ENCODE measurements around the gene ADH1B. TPM values are rescaled to one million over a fixed set of nuclear protein-coding genes. Genes with fewer than 3 reads are reported as not detected.
A peak's percentile ranks its signal among the peaks of the same experiment; 100 is the strongest.
"Not testable (repeated sequence)": the region's sequence is repeated elsewhere in the genome, so short reads cannot be mapped to it uniquely, and the experiment has no call there.

Gene ADH1B
- total and polyA plus RNA-seq, 11 donors = 9.3 to 304 (median 39.2) TPM

DNA sequence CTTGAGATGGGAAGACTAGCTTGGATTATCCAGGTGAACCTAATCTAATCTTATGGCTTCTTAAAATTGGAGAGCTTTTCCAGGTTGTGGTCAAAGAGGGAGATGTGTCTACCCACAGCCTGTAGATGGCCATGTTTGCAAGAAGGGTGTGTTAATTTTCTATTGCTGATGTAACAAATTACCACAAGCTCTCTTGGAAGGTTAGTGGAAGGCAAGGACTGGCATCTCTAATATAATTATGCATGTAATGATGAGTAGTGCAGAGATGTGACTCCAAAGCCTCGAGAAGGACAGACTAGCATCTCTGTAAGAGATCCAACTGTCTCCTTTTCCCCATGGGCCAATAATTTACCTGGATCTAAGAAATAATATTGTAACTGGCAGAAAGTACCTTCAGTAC is 3.2 kb upstream of the ADH1B start:
- ATAC-seq (no peak), DNase-seq (no peak)
- Histone ChIP-seq H3K36me3 (no peaks in the 10 kb centered on the region), H3K4me3 (no peak overlapping the region), H3K9me3 (peaks cover 0 to 9% (median 1%) of the 10 kb centered on the region in 12 donors), H3K27me3 (no peaks in the 10 kb centered on the region), H3K27ac (peak overlapping the region; percentile 22 to 84 (median 60)), H3K4me1 (peaks cover 0 to 23% (median 10%) of the 10 kb centered on the region in 12 donors)
- intact Hi-C loops (cut with DNase I) = no loop called here
- 49 to 57% (median 52%) methylated on average over 1 of the region's 1 CpG for WGBS, 4 donors
- TF ChIP-seq, protein P1, sequence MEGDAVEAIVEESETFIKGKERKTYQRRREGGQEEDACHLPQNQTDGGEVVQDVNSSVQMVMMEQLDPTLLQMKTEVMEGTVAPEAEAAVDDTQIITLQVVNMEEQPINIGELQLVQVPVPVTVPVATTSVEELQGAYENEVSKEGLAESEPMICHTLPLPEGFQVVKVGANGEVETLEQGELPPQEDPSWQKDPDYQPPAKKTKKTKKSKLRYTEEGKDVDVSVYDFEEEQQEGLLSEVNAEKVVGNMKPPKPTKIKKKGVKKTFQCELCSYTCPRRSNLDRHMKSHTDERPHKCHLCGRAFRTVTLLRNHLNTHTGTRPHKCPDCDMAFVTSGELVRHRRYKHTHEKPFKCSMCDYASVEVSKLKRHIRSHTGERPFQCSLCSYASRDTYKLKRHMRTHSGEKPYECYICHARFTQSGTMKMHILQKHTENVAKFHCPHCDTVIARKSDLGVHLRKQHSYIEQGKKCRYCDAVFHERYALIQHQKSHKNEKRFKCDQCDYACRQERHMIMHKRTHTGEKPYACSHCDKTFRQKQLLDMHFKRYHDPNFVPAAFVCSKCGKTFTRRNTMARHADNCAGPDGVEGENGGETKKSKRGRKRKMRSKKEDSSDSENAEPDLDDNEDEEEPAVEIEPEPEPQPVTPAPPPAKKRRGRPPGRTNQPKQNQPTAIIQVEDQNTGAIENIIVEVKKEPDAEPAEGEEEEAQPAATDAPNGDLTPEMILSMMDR (IDR thresholded peaks at IDR 0.05) = no peak
- no peak for TF ChIP-seq POLR2A (IDR thresholded peaks at IDR 0.05)

DNA sequence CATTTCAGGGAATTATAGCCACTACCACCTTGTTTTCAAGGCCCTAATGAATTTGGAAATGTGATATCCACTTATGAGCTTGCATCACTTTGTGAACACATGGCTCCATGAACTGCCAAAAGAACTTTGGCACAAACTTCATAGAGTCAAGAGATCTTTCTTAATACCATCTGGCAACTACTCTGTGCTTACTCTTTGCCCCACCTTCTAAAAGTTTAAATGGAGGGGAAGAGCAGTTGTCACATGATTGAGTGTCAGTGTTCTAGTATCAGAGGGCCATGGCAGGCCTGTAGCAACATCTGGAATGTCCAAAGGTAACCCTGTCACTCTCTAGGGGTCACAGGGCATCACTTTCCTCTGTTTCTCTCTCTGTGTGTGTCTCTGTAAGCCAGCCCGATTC is 2.6 kb upstream of the ADH1B start:
- no peaks in the 10 kb centered on the region for H3K36me3 ChIP-seq
- 80 to 91% (median 89%) methylated on average over 1 of the region's 1 CpG for WGBS, 4 donors
- H3K9me3 ChIP-seq = peaks cover 0 to 9% (median 1%) of the 10 kb centered on the region in 12 donors
- TF ChIP-seq, protein P1 (IDR thresholded peaks at IDR 0.05) = no peak
- peak in 1 of 2 donors; percentile 16 for TF ChIP-seq POLR2A (IDR thresholded peaks at IDR 0.05)
- intact Hi-C loops (cut with DNase I) = no loop called here
- H3K27me3 ChIP-seq = no peaks in the 10 kb centered on the region
- peak; percentile 73 to 91 (median 86) for ATAC-seq
- H3K4me3 ChIP-seq = no peak overlapping the region
- no peak for DNase-seq
- H3K27ac ChIP-seq = peak overlapping the region; percentile 22 to 84 (median 60)
- H3K4me1 ChIP-seq = peaks cover 0 to 23% (median 10%) of the 10 kb centered on the region in 12 donors

DNA sequence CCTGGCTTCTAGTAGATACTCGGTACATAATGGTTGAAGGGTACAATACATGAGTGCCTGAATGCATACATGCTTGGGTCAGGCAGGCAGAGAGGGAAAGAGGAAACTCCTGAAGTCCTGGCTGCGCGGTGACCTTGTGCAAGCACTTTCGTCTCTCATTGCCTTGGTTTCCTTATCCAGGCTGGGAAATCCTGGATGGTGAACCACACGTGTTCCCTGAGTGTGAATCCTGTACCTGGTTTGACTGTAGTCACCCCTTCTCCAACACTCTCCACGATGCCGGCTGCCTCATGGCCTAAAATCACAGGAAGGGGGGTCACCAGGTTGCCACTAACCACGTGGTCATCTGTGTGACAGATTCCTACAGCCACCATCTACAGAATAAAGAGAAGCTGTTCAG is 3.4 kb downstream of the ADH1B start:
- H3K4me3 ChIP-seq = peak overlapping the region in 1 of 12 donors; percentile 45
- H3K4me1 ChIP-seq, H3K27me3 ChIP-seq, DNase-seq, H3K9me3 ChIP-seq, ATAC-seq: not testable (repeated sequence)
- H3K27ac ChIP-seq = peak overlapping the region in 3 of 12 donors; percentile 24 to 59 (median 35)
- H3K36me3 ChIP-seq = peaks cover 0 to 12% (median 0%) of the 10 kb centered on the region in 9 donors
- intact Hi-C loops (cut with DNase I) = loop anchor here in 1 of 10 donors (10.0 kb wide), 1 partner anchor 87 kb away; no protein-coding TSS in a partner anchor
- WGBS, 4 donors = 83 to 89% (median 88%) methylated on average over 8 of the region's 8 CpGs

DNA sequence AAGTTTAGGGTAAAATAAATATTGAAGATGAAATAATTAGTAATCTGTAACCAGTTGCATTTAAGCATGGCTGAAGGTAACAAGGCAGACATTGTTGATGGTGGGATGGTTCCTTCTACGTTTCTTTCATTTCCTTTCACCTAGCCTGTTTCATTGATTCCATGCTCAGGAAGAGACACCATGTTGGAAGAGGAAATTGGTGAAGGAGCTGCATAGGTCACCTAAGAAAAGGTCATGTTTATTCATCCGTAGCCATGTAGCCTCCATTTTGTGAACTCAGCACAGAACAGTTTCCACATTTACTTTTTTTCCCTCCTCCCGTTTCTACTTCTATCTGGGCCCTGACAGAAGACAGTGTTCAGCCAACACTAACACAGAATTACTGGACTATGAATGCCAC is 3.8 kb downstream of the ADH1B start:
- H3K4me3 ChIP-seq = peak overlapping the region in 1 of 12 donors; percentile 45
- ATAC-seq = no peak
- no peaks in the 10 kb centered on the region for H3K27me3 ChIP-seq
- H3K4me1 ChIP-seq = no peaks in the 10 kb centered on the region
- intact Hi-C loops (cut with DNase I) = loop anchor here in 1 of 10 donors (10.0 kb wide), 1 partner anchor 87 kb away; no protein-coding TSS in a partner anchor
- TF ChIP-seq, protein P1 (IDR thresholded peaks at IDR 0.05) = no peak
- H3K27ac ChIP-seq = peak overlapping the region in 2 of 12 donors; percentile 35 to 59
- H3K36me3 ChIP-seq = peaks cover 0 to 16% (median 0%) of the 10 kb centered on the region in 9 donors
- 73 to 79% (median 76%) methylated on average over 3 of the region's 3 CpGs for WGBS, 4 donors
- DNase-seq = no peak
- no peaks in the 10 kb centered on the region for H3K9me3 ChIP-seq

DNA sequence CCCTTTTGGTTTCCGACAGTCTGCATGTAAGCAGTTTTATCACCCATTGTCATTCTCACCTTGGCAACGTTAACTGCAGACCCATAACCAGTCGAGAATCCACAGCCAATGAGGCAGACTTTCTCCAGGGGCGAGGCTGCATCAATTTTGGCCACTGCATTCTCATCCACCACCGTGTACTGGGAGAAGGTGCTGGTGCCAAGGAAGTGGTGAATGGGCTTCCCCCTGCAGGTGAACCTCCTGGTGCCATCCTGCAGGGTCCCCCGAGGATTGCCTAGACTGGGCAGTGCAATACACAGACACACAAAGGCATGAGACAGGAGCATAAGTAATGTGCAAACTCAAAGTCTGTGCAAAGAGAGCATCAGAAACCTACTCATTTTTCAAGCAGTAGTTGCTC is 5.4 kb downstream of the ADH1B start:
- ATAC-seq = no peak

More for the DNA sequence above, 5.4 kb downstream of the ADH1B start:
- Histone ChIP-seq H3K27me3 (no peaks in the 10 kb centered on the region), H3K36me3 (peaks cover 0 to 31% (median 0%) of the 10 kb centered on the region in 9 donors), H3K4me1 (no peaks in the 10 kb centered on the region), H3K27ac (no peak overlapping the region), H3K9me3 (no peaks in the 10 kb centered on the region), H3K4me3 (no peak overlapping the region)
- no peak for DNase-seq
- intact Hi-C loops (cut with DNase I) = loop anchor here in 1 of 10 donors (10.0 kb wide), 1 partner anchor 89 kb away; no protein-coding TSS in a partner anchor
- no peak for TF ChIP-seq POLR2A (IDR thresholded peaks at IDR 0.05)
- TF ChIP-seq, protein P1 (IDR thresholded peaks at IDR 0.05) = no peak
- 75 to 78% (median 76%) methylated on average over 6 of the region's 6 CpGs for WGBS, 4 donors
